Gastroesophageal sphincter (tissue), 4 donors: ENCODE data around the gene OR2C1. TPM values are rescaled to one million over a fixed set of nuclear protein-coding genes. Genes with fewer than 3 reads are reported as not detected.

Experiments
- ATAC-seq: fragments of 150-250 bp; one replicate; pipeline ENCODE4 v1.9.1; 2016; ENCODE audit warnings: mild to moderate bottlenecking, moderate library complexity
- H3K27ac ChIP-seq, 4 donors: fragments of 200-600 bp; sonication (generic) in 3 of 4; 1 replicate in 3 of 4; 2 replicates in 1 of 4; pipeline ENCODE4 v1.5.1; 2016 to 2019
- H3K27me3 ChIP-seq: fragments of 200-600 bp; sonication (generic); one replicate; pipeline ENCODE4 v1.5.1; 2019
- H3K36me3 ChIP-seq, 2 donors: fragments of 200-600 bp; sonication (generic); one replicate each; pipeline ENCODE4 v1.5.1; 2019; ENCODE audit warnings: control low read depth in 1 of 2
- H3K4me1 ChIP-seq, 3 donors: fragments of 200-600 bp; sonication (generic); 1 replicate in 2 of 3; 2 replicates in 1 of 3; pipeline ENCODE4 v1.5.1; 2016 to 2019; ENCODE audit warnings: control low read depth in 2 of 3
- H3K4me3 ChIP-seq, 2 donors: fragments of 200-600 bp; sonication (generic); one replicate each; pipeline ENCODE4 v1.5.1; 2019; ENCODE audit warnings: mild to moderate bottlenecking in 1 of 2, moderate library complexity in 1 of 2
- H3K9me3 ChIP-seq, 3 donors: fragments of 200-600 bp; sonication (generic); one replicate each; pipeline ENCODE4 v1.5.1; 2017 to 2019; ENCODE audit warnings: control low read depth in 2 of 3
- EP300 ChIP-seq: sonication (generic); formaldehyde crosslinking; IDR thresholded peaks from one replicate; pipeline ENCODE4 v1.6.1; 2017; ENCODE audit warnings: antibody characterized with exemption, mild to moderate bottlenecking
- POLR2A ChIP-seq, 2 donors: fragments of 450-650 bp; IDR thresholded peaks; one replicate each; pipeline ENCODE4 v1.6.1; 2017; ENCODE audit warnings: antibody characterized with exemption in 2 of 2, mild to moderate bottlenecking in 2 of 2, moderate library complexity in 1 of 2
- POLR2AphosphoS5 ChIP-seq: sonication (generic); formaldehyde crosslinking; IDR thresholded peaks from one replicate; pipeline ENCODE4 v1.6.1; 2017; ENCODE audit warnings: antibody characterized with exemption
- WGBS, 2 donors: methylation state at CpG; one replicate each; pipeline ENCODE4 v1.1.5; 2018; ENCODE audit warnings: low coverage in 1 of 2; 5-methylcytosine and 5-hydroxymethylcytosine counted together
- total RNA-seq, 4 donors: library from RNA; depleted of rRNA; stranded (reverse); fragments of >200 nt; gene quantifications; one replicate each; pipeline ENCODE4 v1.1.0, GENCODE V29; 2016
- TF ChIP-seq, protein P1 (sequence below), 4 experiments: fragments of 200-600 bp in 2 of 4; fragments of 450-650 bp in 2 of 4; sonication (generic) in 1 of 4; IDR thresholded peaks; one replicate each; pipeline ENCODE4 v1.5.1; 2017 to 2019; ENCODE audit warnings: antibody characterized with exemption in 4 of 4, mild to moderate bottlenecking in 2 of 4, moderate library complexity in 2 of 4

Gene OR2C1
- total RNA-seq, 4 donors from 2014 or later: 0.31 TPM; not detected in 3

GRCh38 chr16:3348547-3349167 lies 7.0 kb upstream of the OR2C1 start:
- Histone ChIP-seq H3K4me3 (no peak overlapping the region), H3K9me3 (no peaks in the 10 kb centered on the region), H3K27me3 (no peaks in the 10 kb centered on the region), H3K4me1 (no peaks in the 10 kb centered on the region), H3K36me3 (no peaks in the 10 kb centered on the region), H3K27ac (no peak overlapping the region)
- 39 to 66% methylated on average over 4 of the region's 4 CpGs for WGBS, 2 donors
- ATAC-seq: no peak
- TF ChIP-seq, protein P1, sequence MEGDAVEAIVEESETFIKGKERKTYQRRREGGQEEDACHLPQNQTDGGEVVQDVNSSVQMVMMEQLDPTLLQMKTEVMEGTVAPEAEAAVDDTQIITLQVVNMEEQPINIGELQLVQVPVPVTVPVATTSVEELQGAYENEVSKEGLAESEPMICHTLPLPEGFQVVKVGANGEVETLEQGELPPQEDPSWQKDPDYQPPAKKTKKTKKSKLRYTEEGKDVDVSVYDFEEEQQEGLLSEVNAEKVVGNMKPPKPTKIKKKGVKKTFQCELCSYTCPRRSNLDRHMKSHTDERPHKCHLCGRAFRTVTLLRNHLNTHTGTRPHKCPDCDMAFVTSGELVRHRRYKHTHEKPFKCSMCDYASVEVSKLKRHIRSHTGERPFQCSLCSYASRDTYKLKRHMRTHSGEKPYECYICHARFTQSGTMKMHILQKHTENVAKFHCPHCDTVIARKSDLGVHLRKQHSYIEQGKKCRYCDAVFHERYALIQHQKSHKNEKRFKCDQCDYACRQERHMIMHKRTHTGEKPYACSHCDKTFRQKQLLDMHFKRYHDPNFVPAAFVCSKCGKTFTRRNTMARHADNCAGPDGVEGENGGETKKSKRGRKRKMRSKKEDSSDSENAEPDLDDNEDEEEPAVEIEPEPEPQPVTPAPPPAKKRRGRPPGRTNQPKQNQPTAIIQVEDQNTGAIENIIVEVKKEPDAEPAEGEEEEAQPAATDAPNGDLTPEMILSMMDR (IDR thresholded peaks at IDR 0.05): no peak
- TF ChIP-seq POLR2AphosphoS5: no peak
- no peak for TF ChIP-seq POLR2A (IDR thresholded peaks at IDR 0.05)
- no peak for TF ChIP-seq EP300

DNA sequence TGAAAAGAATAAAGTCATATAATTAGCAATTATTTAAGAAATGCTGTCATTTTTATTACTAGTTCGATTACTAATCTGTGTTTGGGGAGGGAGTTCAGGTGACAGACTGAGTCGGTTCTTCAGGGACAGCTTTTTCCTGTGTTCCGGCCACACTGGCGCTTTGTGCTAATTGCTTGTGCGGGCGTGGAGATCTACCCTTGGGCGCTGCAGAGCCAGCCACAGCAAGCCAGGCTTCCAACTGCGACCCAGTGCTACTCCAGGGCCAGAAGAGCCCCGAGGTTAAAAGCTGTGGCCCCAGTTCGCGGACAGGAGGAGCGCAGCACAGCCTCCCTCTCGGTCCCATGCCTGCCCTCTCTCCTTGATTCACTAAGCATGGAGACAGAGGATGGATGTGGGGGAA lies 6.5 kb upstream of the OR2C1 start:
- Histone ChIP-seq H3K4me1 (no peaks in the 10 kb centered on the region), H3K27me3 (no peaks in the 10 kb centered on the region), H3K9me3 (no peaks in the 10 kb centered on the region), H3K27ac (no peak overlapping the region), H3K36me3 (no peaks in the 10 kb centered on the region), H3K4me3 (no peak overlapping the region)
- no peak for TF ChIP-seq POLR2A (IDR thresholded peaks at IDR 0.05)
- TF ChIP-seq EP300: no peak
- TF ChIP-seq POLR2AphosphoS5: no peak
- TF ChIP-seq, protein P1 (IDR thresholded peaks at IDR 0.05): no peak
- WGBS, 2 donors: 75 to 76% methylated on average over 6 to 10 of the region's 13 CpGs
- no peak for ATAC-seq

GRCh38 chr16:3356118-3356517 lies 429 bp downstream of the OR2C1 start:
- Histone ChIP-seq H3K36me3 (no peaks in the 10 kb centered on the region), H3K9me3 (peaks cover 0 to 10% (median 0%) of the 10 kb centered on the region in 3 donors), H3K27me3 (peaks cover 4% of the 10 kb centered on the region), H3K27ac (no peak overlapping the region), H3K4me3 (no peak overlapping the region), H3K4me1 (no peaks in the 10 kb centered on the region)
- ATAC-seq: no peak
- TF ChIP-seq, protein P1 (IDR thresholded peaks at IDR 0.05): no peak
- TF ChIP-seq POLR2AphosphoS5 (no peak), EP300 (no peak), POLR2A (IDR thresholded peaks at IDR 0.05) (no peak)
- WGBS, 2 donors: 100% methylated on average over 1 of the region's 10 CpGs; no CpG with 5 or more reads in 1 of the 2 donors

DNA sequence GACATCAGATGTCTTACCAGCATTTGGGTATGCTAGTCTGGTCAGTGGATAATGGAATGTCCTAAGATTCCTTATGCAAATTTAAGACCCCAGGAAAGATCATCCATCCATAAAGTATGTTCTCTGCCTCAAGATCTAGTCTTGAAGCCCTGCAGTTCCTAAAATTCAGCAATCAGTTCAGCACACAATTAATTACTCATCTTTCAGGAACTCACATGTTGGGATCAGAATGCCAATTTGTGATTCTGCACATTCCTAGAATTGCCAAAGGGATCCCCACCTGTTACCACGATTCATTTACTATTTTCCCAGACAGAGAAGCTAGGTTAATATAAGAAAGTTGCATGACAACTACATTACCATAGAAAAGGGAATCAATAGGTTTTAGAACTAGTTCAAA lies 3.2 kb downstream of the OR2C1 start:
- TF ChIP-seq POLR2A (IDR thresholded peaks at IDR 0.05) (no peak), POLR2AphosphoS5 (no peak), EP300 (no peak)
- TF ChIP-seq, protein P1 (IDR thresholded peaks at IDR 0.05): no peak
- Histone ChIP-seq H3K4me1 (no peaks in the 10 kb centered on the region), H3K9me3 (peaks cover 0 to 12% (median 0%) of the 10 kb centered on the region in 3 donors), H3K27ac (no peak overlapping the region), H3K36me3 (no peaks in the 10 kb centered on the region), H3K27me3 (peaks cover 21% of the 10 kb centered on the region), H3K4me3 (no peak overlapping the region)
- no peak for ATAC-seq
- 8 to 17% methylated on average over 1 of the region's 1 CpG for WGBS, 2 donors

DNA sequence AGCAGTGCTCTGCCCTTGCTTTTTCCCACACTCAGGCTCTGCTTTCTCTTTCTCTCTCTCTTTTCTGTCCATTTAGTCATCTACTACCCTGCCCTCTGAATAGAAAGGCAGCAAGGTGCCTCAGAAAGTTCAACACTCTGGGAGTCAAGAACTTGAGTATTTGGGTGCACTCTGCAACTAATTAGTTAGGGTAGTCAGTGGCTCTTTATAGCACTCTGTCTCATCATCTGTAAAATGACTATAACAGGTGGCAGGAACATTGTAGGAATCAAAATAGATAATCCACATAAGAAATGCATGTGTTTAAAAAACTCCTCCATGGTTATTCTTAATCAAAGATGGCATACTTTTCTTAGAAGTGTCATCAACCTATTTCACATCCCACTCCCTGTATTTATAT lies 7.2 kb downstream of the OR2C1 start:
- no peak for ATAC-seq
- peaks cover 0 to 17% (median 0%) of the 10 kb centered on the region in 3 donors for H3K9me3 ChIP-seq
- no peak overlapping the region for H3K27ac ChIP-seq
- H3K27me3 ChIP-seq: peaks cover 21% of the 10 kb centered on the region
- H3K4me3 ChIP-seq: no peak overlapping the region
- H3K4me1 ChIP-seq: no peaks in the 10 kb centered on the region
- TF ChIP-seq, protein P1 (IDR thresholded peaks at IDR 0.05): no peak
- TF ChIP-seq EP300 (no peak), POLR2A (IDR thresholded peaks at IDR 0.05) (no peak), POLR2AphosphoS5 (no peak)
- H3K36me3 ChIP-seq: no peaks in the 10 kb centered on the region
